Measurements from ENCODE around the gene CNTN4.

The CNTN4 gene

DNA sequence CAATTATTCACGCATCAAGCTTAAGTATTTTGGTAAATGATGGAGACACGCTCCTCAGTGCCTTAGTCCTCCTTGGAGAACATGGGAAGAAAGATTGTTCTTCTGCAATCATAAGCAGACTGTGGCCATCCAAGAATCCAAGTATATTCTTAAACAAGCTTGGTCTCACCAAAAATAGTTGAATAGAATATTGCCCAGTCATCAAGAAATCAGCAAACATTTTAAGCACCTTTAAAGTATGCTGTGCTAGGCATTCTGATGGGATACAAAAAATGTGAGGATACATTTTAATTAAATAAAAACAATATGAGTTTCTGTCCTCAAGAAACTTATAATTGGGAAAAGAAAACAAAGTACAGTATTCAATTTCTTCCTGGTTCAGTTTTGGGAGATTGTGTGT lies 445.5 kb downstream of the CNTN4 start:
- H3K9ac ChIP-seq (ENCODE audit: low read depth, low read length): no peak overlapping the region
- H4K20me1 ChIP-seq (ENCODE audit: insufficient read depth, low read length): no peaks in the 10 kb centered on the region
- H3K4me1 ChIP-seq (ENCODE audit: insufficient read depth, low read length): no peaks in the 10 kb centered on the region
- H3K27ac ChIP-seq (ENCODE audit: low read length): no peak overlapping the region
- H3K79me2 ChIP-seq (ENCODE audit: insufficient read depth, low read length): no peaks in the 10 kb centered on the region
- H2AFZ ChIP-seq (ENCODE audit: low read depth, low read length): no peak overlapping the region
- H3K9me3 ChIP-seq (ENCODE audit: insufficient read depth, low read length, severe bottlenecking): no peaks in the 10 kb centered on the region
- H3K36me3 ChIP-seq (ENCODE audit: insufficient read depth, low read length): no peaks in the 10 kb centered on the region
- TF ChIP-seq, protein P1, sequence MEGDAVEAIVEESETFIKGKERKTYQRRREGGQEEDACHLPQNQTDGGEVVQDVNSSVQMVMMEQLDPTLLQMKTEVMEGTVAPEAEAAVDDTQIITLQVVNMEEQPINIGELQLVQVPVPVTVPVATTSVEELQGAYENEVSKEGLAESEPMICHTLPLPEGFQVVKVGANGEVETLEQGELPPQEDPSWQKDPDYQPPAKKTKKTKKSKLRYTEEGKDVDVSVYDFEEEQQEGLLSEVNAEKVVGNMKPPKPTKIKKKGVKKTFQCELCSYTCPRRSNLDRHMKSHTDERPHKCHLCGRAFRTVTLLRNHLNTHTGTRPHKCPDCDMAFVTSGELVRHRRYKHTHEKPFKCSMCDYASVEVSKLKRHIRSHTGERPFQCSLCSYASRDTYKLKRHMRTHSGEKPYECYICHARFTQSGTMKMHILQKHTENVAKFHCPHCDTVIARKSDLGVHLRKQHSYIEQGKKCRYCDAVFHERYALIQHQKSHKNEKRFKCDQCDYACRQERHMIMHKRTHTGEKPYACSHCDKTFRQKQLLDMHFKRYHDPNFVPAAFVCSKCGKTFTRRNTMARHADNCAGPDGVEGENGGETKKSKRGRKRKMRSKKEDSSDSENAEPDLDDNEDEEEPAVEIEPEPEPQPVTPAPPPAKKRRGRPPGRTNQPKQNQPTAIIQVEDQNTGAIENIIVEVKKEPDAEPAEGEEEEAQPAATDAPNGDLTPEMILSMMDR (IDR thresholded peaks at IDR 0.05; ENCODE audit: borderline replicate concordance, extremely low read depth, low read length, poor library complexity, severe bottlenecking): no peak
- TF ChIP-seq EZH2 (IDR thresholded peaks at IDR 0.05; ENCODE audit: borderline replicate concordance, low read depth, low read length, severe bottlenecking): no peak
- no peak for DNase-seq
- H3K27me3 ChIP-seq (ENCODE audit: insufficient read depth, low read length, poor library complexity): no peaks in the 10 kb centered on the region
- H3K4me3 ChIP-seq (ENCODE audit: low read depth in 1 of 2, low read length in 2 of 2): no peak overlapping the region
- ATAC-seq (ENCODE audit: insufficient read depth, low read depth): no peak
- no peak overlapping the region for H3K4me2 ChIP-seq (ENCODE audit: insufficient read depth, low read length)

DNA sequence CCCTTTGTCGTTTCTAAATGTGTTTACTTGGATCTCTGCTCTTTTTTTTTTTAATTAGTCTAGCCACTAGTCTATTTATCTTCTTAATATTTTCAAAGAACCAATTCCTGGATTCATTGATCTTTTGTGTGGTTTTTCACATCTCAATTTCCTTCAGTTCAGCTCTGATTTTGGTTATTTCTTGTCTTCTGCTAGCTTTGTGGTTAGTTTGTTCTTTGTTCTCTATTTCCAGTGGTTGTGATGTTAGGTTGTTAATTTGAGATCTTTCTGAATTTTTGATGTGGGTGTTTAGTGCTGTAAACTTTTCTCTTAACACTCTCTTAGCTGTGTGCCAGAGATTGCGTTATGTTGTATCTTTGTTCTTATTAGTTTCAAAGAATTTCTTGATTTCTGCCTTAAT lies 446.1 kb downstream of the CNTN4 start:
- no peaks in the 10 kb centered on the region for H3K9me3 ChIP-seq (ENCODE audit: insufficient read depth, low read length, severe bottlenecking)
- no peaks in the 10 kb centered on the region for H3K36me3 ChIP-seq (ENCODE audit: insufficient read depth, low read length)
- no peaks in the 10 kb centered on the region for H4K20me1 ChIP-seq (ENCODE audit: insufficient read depth, low read length)
- no peak overlapping the region for H3K4me2 ChIP-seq (ENCODE audit: insufficient read depth, low read length)
- no peak overlapping the region for H3K4me3 ChIP-seq (ENCODE audit: low read depth in 1 of 2, low read length in 2 of 2)
- no peak overlapping the region for H3K9ac ChIP-seq (ENCODE audit: low read depth, low read length)
- no peak overlapping the region for H2AFZ ChIP-seq (ENCODE audit: low read depth, low read length)
- H3K27me3 ChIP-seq (ENCODE audit: insufficient read depth, low read length, poor library complexity): no peaks in the 10 kb centered on the region
- H3K79me2 ChIP-seq (ENCODE audit: insufficient read depth, low read length): no peaks in the 10 kb centered on the region
- TF ChIP-seq, protein P1 (IDR thresholded peaks at IDR 0.05; ENCODE audit: borderline replicate concordance, extremely low read depth, low read length, poor library complexity, severe bottlenecking): no peak
- no peak for TF ChIP-seq EZH2 (IDR thresholded peaks at IDR 0.05; ENCODE audit: borderline replicate concordance, low read depth, low read length, severe bottlenecking)
- no peak overlapping the region for H3K27ac ChIP-seq (ENCODE audit: low read length)
- H3K4me1 ChIP-seq (ENCODE audit: insufficient read depth, low read length): no peaks in the 10 kb centered on the region
- DNase-seq: no peak
- no peak for ATAC-seq (ENCODE audit: insufficient read depth, low read depth)

DNA sequence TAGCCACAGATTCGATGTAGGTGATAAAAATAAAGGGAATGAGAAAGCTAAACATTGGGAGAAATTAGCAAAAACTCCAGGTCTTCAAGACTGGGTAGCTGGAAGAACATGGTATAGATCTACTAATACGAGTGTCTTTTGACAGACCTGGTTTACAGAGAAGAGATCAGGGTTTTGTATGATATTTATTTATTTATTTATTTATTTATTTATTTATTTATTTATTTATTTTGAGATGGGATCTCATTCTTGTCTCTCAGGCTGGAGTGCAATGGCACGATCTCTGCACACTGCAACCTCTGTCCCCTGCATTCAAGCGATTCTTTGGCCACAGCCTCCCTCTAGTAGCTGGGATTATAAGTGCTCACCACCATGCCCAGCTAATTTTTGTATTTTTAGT lies 448.4 kb downstream of the CNTN4 start:
- Histone ChIP-seq H3K4me2 (ENCODE audit: insufficient read depth, low read length) (no peak overlapping the region), H3K27ac (ENCODE audit: low read length) (no peak overlapping the region), H4K20me1 (ENCODE audit: insufficient read depth, low read length) (no peaks in the 10 kb centered on the region), H3K4me1 (ENCODE audit: insufficient read depth, low read length) (no peaks in the 10 kb centered on the region), H3K36me3 (ENCODE audit: insufficient read depth, low read length) (no peaks in the 10 kb centered on the region), H2AFZ (ENCODE audit: low read depth, low read length) (no peak overlapping the region), H3K4me3 (ENCODE audit: low read depth in 1 of 2, low read length in 2 of 2) (no peak overlapping the region), H3K9ac (ENCODE audit: low read depth, low read length) (no peak overlapping the region), H3K79me2 (ENCODE audit: insufficient read depth, low read length) (no peaks in the 10 kb centered on the region), H3K9me3 (ENCODE audit: insufficient read depth, low read length, severe bottlenecking) (no peaks in the 10 kb centered on the region), H3K27me3 (ENCODE audit: insufficient read depth, low read length, poor library complexity) (no peaks in the 10 kb centered on the region)
- ATAC-seq (ENCODE audit: insufficient read depth, low read depth) (no peak), DNase-seq (no peak)
- TF ChIP-seq, protein P1 (IDR thresholded peaks at IDR 0.05; ENCODE audit: borderline replicate concordance, extremely low read depth, low read length, poor library complexity, severe bottlenecking): no peak
- TF ChIP-seq EZH2 (IDR thresholded peaks at IDR 0.05; ENCODE audit: borderline replicate concordance, low read depth, low read length, severe bottlenecking): no peak

DNA sequence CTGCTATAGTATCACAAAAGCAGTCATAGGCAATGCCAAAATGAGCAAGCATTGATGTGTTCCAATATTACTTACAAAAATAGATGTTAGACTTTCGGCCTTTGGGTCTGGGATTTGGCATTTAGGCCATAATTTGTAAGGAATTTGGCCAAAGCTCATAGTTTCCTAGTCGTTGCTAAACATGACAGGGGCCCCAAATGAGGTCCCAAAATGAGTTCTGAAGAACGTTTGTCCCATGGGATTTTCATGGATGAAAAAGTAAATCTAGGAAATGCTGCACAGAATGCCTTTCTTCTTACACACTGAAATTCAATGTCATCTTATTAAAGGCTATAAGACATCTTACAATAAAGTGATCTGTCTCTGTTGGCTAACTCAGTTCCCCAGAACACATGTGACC lies 456.0 kb downstream of the CNTN4 start:
- no peak overlapping the region for H3K9ac ChIP-seq (ENCODE audit: low read depth, low read length)
- H3K36me3 ChIP-seq (ENCODE audit: insufficient read depth, low read length): no peaks in the 10 kb centered on the region
- DNase-seq (no peak), ATAC-seq (ENCODE audit: insufficient read depth, low read depth) (no peak)
- no peak overlapping the region for H3K27ac ChIP-seq (ENCODE audit: low read length)
- TF ChIP-seq, protein P1 (IDR thresholded peaks at IDR 0.05; ENCODE audit: borderline replicate concordance, extremely low read depth, low read length, poor library complexity, severe bottlenecking): no peak
- TF ChIP-seq EZH2 (IDR thresholded peaks at IDR 0.05; ENCODE audit: borderline replicate concordance, low read depth, low read length, severe bottlenecking): no peak
- H2AFZ ChIP-seq (ENCODE audit: low read depth, low read length): no peak overlapping the region
- no peaks in the 10 kb centered on the region for H3K4me1 ChIP-seq (ENCODE audit: insufficient read depth, low read length)
- no peaks in the 10 kb centered on the region for H4K20me1 ChIP-seq (ENCODE audit: insufficient read depth, low read length)
- H3K79me2 ChIP-seq (ENCODE audit: insufficient read depth, low read length): no peaks in the 10 kb centered on the region
- H3K9me3 ChIP-seq (ENCODE audit: insufficient read depth, low read length, severe bottlenecking): no peaks in the 10 kb centered on the region
- H3K4me2 ChIP-seq (ENCODE audit: insufficient read depth, low read length): no peak overlapping the region
- no peaks in the 10 kb centered on the region for H3K27me3 ChIP-seq (ENCODE audit: insufficient read depth, low read length, poor library complexity)
- no peak overlapping the region for H3K4me3 ChIP-seq (ENCODE audit: low read depth in 1 of 2, low read length in 2 of 2)

Measured in DND-41 (cell line).